ENCODE results near the gene SHOX.
"Not testable (repeated sequence)": the region's sequence is repeated elsewhere in the genome, so short reads cannot be mapped to it uniquely, and the experiment has no call there.

The SHOX gene

DNA sequence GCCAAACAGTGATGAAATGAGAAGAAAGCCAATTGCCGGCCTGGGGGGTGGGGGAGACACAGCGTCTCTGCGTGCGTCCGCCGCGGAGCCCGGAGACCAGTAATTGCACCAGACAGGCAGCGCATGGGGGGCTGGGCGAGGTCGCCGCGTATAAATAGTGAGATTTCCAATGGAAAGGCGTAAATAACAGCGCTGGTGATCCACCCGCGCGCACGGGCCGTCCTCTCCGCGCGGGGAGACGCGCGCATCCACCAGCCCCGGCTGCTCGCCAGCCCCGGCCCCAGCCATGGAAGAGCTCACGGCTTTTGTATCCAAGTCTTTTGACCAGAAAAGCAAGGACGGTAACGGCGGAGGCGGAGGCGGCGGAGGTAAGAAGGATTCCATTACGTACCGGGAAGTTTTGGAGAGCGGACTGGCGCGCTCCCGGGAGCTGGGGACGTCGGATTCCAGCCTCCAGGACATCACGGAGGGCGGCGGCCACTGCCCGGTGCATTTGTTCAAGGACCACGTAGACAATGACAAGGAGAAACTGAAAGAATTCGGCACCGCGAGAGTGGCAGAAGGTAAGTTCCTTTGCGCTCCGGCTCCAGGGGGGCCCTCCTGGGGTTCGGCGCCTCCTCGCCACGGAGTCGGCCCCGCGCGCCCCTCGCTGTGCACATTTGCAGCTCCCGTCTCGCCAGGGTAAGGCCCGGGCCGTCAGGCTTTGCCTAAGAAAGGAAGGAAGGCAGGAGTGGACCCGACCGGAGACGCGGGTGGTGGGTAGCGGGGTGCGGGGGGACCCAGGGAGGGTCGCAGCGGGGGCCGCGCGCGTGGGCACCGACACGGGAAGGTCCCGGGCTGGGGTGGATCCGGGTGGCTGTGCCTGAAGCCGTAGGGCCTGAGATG is at the start of gene SHOX:
SHOX (plus strand) TSS at position 180 of the 885 bp plus-strand sequence; CDS start at position 287, 107 bp downstream.
- no peak for DNase-seq (ENCODE audit: low spot score)

- DNase-seq (ENCODE audit: low spot score): no peak
Observed at GRCh38 chrX:581066-581465, 49.5 kb upstream of the SHOX start.

DNA sequence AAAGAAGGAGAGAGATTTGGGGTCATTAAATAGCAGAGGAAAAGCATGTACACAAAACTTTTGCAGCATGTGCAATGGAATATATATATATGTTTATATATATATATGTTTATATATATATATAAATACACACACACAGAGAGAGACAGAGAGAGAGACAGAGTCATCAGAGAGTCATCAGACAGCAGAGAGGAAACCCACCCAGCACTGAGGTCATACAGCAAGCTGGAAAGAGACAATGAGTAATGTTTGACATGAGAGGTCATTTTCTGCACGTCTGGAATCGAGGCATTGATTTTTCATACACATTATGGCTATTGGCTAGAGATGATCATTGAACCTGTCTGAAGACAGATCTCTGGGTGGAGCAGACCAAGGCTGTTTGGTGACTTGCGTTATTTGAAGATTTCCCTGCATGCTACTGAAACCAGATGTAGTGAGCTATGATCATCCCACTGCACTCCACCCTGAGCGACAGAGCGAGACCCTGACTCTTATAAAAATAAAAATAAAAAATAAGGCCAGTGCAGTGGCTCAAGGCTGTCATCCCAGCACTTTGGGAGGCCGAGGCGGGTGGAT is 48.8 kb upstream of the SHOX start:
- DNase-seq (ENCODE audit: low spot score): no peak

DNA sequence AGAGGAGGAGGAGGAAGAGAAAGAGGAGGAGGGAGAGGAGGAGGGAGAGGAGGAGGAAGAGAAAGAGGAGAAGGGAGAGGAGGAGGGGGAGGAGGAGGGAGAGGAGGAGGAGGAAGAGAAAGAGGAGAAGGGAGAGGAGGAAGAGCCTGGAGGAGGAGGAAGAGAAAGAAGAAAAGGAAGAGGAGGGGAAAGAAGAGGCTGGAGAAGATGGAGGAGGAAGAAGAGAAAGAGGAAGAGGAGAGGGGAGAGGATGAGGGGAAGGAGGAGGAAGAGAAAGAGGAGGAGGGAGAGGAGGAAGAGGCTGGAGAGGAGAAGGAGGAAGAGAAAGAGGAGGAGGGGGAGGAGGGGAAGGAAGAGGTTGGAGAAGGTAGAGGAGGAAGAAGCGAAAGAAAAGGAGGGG is 46.0 kb upstream of the SHOX start:
- DNase-seq (ENCODE audit: low spot score): no peak

DNA sequence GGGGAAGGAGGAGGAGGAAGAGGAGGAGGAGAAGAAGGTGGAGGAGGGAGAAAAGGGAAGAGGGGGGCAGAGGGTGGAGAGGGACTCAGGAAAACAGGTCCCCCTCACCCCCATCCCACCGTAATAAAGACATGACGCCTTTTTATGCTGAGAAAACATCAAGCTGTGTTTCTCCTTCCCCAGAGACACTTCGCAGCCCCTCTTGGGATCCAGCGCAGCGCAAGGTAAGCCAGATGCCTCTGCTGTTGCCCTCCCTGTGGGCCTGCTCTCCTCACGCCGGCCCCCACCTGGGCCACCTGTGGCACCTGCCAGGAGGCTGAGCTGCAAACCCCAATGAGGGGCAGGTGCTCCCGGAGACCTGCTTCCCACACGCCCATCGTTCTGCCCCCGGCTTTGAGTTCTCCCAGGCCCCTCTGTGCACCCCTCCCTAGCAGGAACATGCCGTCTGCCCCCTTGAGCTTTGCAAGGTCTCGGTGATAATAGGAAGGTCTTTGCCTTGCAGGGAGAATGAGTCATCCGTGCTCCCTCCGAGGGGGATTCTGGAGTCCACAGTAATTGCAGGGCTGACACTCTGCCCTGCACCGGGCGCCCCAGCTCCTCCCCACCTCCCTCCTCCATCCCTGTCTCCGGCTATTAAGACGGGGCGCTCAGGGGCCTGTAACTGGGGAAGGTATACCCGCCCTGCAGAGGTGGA is 45.3 kb upstream of the SHOX start:
- DNase-seq (ENCODE audit: low spot score): no peak

DNA sequence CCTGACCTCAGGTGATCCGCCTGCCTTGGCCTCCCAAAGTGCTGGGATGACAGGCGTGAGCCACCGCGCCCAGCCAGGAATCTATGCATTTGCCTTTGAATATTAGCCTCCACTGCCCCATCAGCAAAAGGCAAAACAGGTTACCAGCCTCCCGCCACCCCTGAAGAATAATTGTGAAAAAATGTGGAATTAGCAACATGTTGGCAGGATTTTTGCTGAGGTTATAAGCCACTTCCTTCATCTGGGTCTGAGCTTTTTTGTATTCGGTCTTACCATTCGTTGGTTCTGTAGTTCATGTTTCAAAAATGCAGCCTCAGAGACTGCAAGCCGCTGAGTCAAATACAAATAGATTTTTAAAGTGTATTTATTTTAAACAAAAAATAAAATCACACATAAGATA is 44.2 kb upstream of the SHOX start:
- DNase-seq (ENCODE audit: low spot score): no peak

- not testable (repeated sequence) for DNase-seq (ENCODE audit: low spot score)
Observed at GRCh38 chrX:589261-589660, 41.3 kb upstream of the SHOX start.

- no peak for DNase-seq (ENCODE audit: low spot score)
Observed at GRCh38 chrX:590693-591404, 39.7 kb upstream of the SHOX start.

DNA sequence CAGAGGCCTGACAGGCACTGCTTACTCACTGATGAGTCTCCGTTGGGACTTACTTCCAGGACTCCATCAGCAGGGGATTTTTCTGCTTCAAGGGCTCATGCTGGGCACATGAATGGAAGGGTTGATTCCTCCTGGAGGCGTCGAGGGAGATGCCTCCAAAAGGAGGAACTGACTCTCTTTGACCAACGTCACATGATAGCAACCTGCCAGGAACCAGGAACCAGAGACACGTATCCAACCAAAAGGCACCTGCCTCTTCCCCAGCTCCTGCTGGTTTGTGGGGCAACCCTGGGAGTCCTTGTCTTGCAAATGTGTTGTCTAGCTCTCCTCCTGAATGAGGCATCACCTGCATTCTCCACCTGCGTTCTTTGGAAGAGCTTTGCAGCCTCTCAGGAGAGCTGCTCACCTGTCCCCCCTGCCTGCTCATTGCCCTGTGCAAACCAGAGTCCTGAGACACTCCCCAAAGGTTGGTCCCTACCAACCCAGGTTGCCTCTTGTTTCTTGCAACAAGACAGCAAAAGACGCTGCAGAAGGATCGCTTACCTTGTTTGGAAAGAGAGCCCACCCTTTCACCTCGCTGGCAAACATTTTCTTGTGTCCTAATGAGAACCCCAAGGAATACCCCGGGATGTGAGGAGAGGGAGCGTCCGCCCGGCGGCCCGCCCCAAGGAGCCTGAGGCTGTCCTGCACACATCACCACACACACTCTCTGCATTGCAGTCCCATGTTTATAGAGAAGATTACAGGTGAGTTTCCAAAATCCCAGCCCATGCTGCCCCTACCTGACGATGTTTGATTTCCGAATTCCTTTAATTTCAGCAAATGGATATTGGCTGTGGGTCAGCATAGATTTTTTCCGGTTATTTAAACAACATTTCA is 30.5 kb upstream of the SHOX start:
- no peak for DNase-seq (ENCODE audit: low spot score)

GRCh38 chrX:603029-603428 is 27.6 kb upstream of the SHOX start:
- not testable (repeated sequence) for DNase-seq (ENCODE audit: low spot score)

DNA sequence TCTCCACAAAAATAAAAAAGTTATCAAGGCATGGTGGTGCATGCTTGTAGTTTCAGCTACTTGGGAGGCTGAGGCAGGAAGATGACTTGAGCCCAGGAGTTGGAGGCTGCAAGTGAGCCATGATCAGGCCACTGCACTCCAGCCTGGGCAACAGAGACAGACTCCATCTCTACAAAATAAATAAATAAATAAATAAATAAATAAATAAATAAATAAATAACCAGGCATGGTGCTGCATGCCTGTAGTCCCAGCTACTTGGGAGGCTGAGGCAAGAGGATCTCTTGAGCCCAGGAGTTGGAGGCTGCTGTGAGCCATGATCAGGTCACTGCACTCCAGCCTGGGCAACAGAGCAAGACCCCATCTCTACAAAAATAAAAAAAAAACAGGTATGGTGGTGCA is 26.0 kb upstream of the SHOX start:
- DNase-seq (ENCODE audit: low spot score): not testable (repeated sequence)

DNA sequence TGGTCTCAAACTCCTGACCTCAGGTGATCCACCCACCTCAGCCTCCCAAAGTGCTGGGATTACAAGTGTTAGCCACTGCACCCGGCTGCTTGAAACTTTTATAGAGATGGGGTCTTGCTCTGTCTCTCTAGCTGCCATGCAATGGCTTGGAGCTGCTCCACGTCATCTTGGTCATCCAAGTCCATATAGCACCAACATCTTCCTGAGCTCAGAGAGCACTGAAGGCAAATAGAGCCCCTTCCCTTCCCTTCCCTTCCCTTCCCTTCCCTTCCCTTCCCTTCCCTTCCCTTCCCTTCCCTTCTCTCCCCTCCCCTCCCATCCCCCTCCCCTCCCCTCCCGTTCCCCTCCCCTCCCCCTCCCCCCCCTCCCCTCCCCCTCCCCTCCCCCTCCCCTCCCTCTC is 22.5 kb upstream of the SHOX start:
- not testable (repeated sequence) for DNase-seq (ENCODE audit: low spot score)

DNA sequence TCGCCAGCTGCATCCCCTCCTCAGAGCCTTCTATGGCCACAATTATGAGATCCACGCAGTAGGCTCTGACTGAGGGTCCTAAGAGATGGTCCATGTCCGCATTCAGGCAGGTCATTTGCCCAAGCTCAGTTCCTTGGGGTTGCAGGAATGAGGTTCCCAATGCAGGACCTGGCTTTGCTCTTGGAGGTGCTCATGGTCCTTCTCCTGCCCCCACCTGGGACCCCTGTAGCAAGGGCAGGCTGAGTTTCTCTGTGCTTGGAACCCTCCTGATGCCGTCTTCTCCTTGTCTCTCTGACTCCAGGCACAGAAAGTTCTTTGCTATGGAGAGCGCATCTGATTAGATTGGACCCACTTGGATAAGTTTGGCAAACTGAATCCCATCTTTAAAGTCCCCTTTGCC is 16.5 kb upstream of the SHOX start:
- DNase-seq (ENCODE audit: low spot score): no peak

GRCh38 chrX:617401-617800 is 13.2 kb upstream of the SHOX start:
- no peak for DNase-seq (ENCODE audit: low spot score)

GRCh38 chrX:617891-618290 is 12.7 kb upstream of the SHOX start:
- no peak for DNase-seq (ENCODE audit: low spot score)

DNA sequence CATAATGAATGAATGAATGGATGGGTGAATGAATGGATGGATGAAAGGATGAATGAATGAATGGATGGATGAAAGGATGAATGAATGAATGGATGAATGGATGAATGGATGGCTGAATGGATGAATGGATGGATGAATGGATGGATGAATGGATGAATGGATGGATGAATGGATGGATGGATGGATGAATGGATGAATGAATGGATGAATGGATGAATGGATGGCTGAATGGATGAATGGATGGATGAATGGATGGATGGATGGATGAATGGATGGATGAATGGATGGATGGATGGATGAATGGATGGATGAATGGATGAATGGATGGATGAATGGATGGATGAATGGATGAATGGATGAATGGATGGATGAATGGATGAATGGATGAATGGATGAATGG is 12.3 kb upstream of the SHOX start:
- DNase-seq (ENCODE audit: low spot score): not testable (repeated sequence)

DNA sequence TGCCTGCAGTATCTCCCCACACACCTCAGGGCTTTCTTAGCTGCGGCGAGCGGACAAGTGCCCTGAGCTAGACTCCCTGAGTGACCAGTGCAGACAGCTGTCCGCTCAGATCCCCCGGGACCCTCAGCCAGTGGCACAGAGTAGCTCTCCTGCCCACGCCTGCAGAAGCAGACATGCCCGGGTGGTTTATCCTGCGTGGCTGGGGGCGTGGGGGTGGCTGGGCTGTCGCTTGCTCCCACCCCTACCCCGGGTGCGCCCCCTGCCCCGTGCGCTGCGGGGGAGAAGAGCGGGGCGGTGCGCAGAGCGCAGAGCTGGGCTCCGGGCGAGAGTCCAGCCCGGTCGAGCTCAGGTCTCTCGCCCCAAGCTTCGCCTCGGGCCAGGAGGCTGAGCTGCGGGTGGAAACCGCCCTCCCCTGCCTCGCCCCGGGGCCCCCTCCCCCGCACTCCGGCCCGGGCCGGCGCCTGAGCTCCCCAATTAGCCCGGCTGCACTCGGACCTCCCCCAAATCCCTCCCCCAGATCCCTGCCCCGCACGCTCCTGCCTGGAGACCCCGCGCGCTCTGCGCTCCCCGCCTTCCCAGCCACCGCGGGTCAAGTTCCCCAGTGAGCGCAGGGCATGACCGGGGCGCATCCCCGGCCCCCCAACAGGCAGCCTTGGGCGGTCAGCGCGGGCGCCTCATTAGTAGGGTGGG is 11.7 kb upstream of the SHOX start:
- DNase-seq (ENCODE audit: low spot score): no peak

- no peak for DNase-seq (ENCODE audit: low spot score)
Observed at GRCh38 chrX:619451-619811, 11.2 kb upstream of the SHOX start.

DNA sequence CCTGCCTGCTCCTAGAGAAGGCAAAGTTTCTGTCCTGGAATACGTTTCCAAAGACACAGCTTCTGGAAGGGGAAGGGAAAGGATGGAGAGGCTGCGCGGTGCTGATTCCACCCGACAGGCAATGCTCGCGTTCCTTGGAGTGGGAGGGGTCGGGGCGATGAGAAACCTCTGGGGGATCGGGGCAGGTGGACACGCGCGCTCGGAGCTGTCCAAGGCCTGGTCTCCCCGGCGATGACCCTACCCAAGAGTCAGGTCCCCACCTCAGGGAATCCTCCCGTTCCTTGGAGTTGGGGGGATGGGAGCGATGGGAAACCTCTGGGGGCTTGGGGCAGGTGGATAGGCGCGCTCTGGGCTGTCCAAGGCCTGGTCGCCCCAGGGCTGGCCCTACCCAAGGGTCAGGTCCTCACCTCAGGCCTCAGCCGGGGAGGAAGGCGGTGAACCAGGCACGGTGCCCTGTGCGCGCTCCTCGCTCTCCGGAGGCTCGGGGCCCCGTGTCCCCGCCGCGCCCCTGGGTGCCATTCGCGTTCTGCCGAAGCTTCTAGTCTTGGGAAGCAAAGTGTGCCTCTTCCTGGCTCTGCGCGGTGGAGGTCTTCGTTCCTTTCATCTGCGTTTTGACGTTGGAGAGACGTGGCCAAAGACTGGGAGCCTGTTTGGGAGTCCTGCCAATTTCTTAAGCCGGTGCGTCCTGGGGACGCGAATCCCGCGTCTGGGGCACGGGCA is 10.6 kb upstream of the SHOX start:
- no peak for DNase-seq (ENCODE audit: low spot score)

Data from CD4-positive, alpha-beta T cell treated with Interleukin-15 for 4 hours (primary cell).